GM18499 (cell line): ENCODE data around the gene ISG20.
"Not testable (repeated sequence)": the region's sequence is repeated elsewhere in the genome, so short reads cannot be mapped to it uniquely, and the experiment has no call there.

Source experiments
- ATAC-seq: cut with Tn5 transposase; IDR thresholded peaks from one replicate; pipeline ENCODE4 v1.9.1; 2021; ENCODE audit warnings: moderate number of reproducible peaks; ENCODE audit not compliant: insufficient read depth, unreplicated experiment

The ISG20 gene

GRCh38 chr15:88634449-88634848, 4.4 kb upstream of the ISG20 start:
- no peak for ATAC-seq

GRCh38 chr15:88635318-88635717, 3.5 kb upstream of the ISG20 start:
- ATAC-seq = peak; percentile 29

- no peak for ATAC-seq
Observed at GRCh38 chr15:88636050-88636449, 2.8 kb upstream of the ISG20 start.

- ATAC-seq = no peak
Observed at GRCh38 chr15:88636654-88637053, 2.2 kb upstream of the ISG20 start.

GRCh38 chr15:88637436-88637835, 1.4 kb upstream of the ISG20 start:
- no peak for ATAC-seq

GRCh38 chr15:88637841-88638625, 783 bp upstream of the ISG20 start:
- no peak for ATAC-seq

GRCh38 chr15:88641959-88642452, 3.2 kb downstream of the ISG20 start:
- no peak for ATAC-seq

- ATAC-seq = not testable (repeated sequence)
Observed at GRCh38 chr15:88642514-88642913, 3.7 kb downstream of the ISG20 start.

GRCh38 chr15:88644741-88645140, 5.9 kb downstream of the ISG20 start:
- ATAC-seq = no peak

- ATAC-seq = no peak
Observed at GRCh38 chr15:88645171-88646087, 6.6 kb downstream of the ISG20 start.

- ATAC-seq = no peak
Observed at GRCh38 chr15:88646088-88646405, 7.2 kb downstream of the ISG20 start.

- no peak for ATAC-seq
Observed at GRCh38 chr15:88646951-88647350, 8.1 kb downstream of the ISG20 start.

- ATAC-seq = no peak
Observed at GRCh38 chr15:88647351-88648105, 8.7 kb downstream of the ISG20 start.

- ATAC-seq = no peak
Observed at GRCh38 chr15:88648357-88649214, 9.8 kb downstream of the ISG20 start.

- ATAC-seq = no peak
Observed at GRCh38 chr15:88649286-88649733, 10.5 kb downstream of the ISG20 start.

GRCh38 chr15:88649753-88650551, 11.1 kb downstream of the ISG20 start:
- no peak for ATAC-seq

- no peak for ATAC-seq
Observed at GRCh38 chr15:88650556-88650955, 11.7 kb downstream of the ISG20 start.

- ATAC-seq = no peak
Observed at GRCh38 chr15:88651136-88651732, 12.4 kb downstream of the ISG20 start.
